Spleen (tissue), 11 donors: ENCODE results near the gene RGMB. TPM values are rescaled to one million over a fixed set of nuclear protein-coding genes. Genes with fewer than 3 reads are reported as not detected.

Source experiments
- DNase-seq: peaks from one replicate; pipeline ENCODE4 v3.0.0-alpha.2; 2020
- H3K27ac ChIP-seq, 8 donors: fragments of 200-600 bp; sonication (generic) in 7 of 8; 1 replicate in 4 of 8; 2 replicates in 4 of 8; pipeline versions ENCODE4 v1.5.0 to v1.8.0; 2016 to 2021; ENCODE audit warnings: inconsistent platforms in 4 of 8, mild to moderate bottlenecking in 4 of 8, moderate library complexity in 1 of 8
- H3K27me3 ChIP-seq, 7 donors: fragments of 200-600 bp; sonication (generic) in 6 of 7; replicated peaks in 1 of 7; 1 replicate in 4 of 7; 2 replicates in 3 of 7; pipeline versions ENCODE4 v1.5.0 to v1.8.0; 2016 to 2021; ENCODE audit warnings: inconsistent platforms in 3 of 7, mild to moderate bottlenecking in 1 of 7
- H3K36me3 ChIP-seq, 6 donors: fragments of 200-600 bp; sonication (generic) in 5 of 6; 1 replicate in 4 of 6; 2 replicates in 2 of 6; pipeline versions ENCODE4 v1.5.0 to v1.8.0; 2016 to 2021; ENCODE audit warnings: inconsistent platforms in 2 of 6
- H3K4me1 ChIP-seq, 6 donors: fragments of 200-600 bp; sonication (generic) in 5 of 6; 1 replicate in 3 of 6; 2 replicates in 3 of 6; pipeline versions ENCODE4 v1.5.0 to v1.8.0; 2016 to 2021; ENCODE audit warnings: inconsistent platforms in 3 of 6
- H3K4me3 ChIP-seq, 8 donors: fragments of 200-600 bp; sonication (generic) in 7 of 8; 1 replicate in 4 of 8; 2 replicates in 4 of 8; pipeline versions ENCODE4 v1.5.0 to v1.8.0; 2016 to 2021; ENCODE audit warnings: inconsistent platforms in 4 of 8, mild to moderate bottlenecking in 4 of 8, moderate library complexity in 2 of 8
- H3K9me3 ChIP-seq, 8 donors: fragments of 200-600 bp; sonication (generic) in 7 of 8; 1 replicate in 4 of 8; 2 replicates in 4 of 8; pipeline versions ENCODE4 v1.5.0 to v1.8.0; 2016 to 2021; ENCODE audit warnings: inconsistent platforms in 4 of 8
- CTCF ChIP-seq, 11 experiments: fragments of 200-600 bp in 7 of 11; fragments of 450-650 bp in 4 of 11; sonication (generic) in 4 of 11; IDR thresholded peaks in 8 of 11; conservative IDR thresholded peaks in 3 of 11; 1 replicate in 7 of 11; 2 replicates in 4 of 11; pipeline versions ENCODE4 v1.4.0 to v1.8.0; 2016 to 2021; ENCODE audit warnings: antibody characterized with exemption in 11 of 11, inconsistent platforms in 4 of 11, mild to moderate bottlenecking in 1 of 11
- POLR2A ChIP-seq, 3 donors: fragments of 450-650 bp; IDR thresholded peaks; one replicate each; pipeline ENCODE4 v1.5.1; 2017; ENCODE audit warnings: antibody characterized with exemption in 3 of 3, mild to moderate bottlenecking in 1 of 3
- POLR2AphosphoS5 ChIP-seq, 3 donors: sonication (generic); formaldehyde crosslinking; IDR thresholded peaks; one replicate each; pipeline ENCODE4 v1.5.1; 2017; ENCODE audit warnings: antibody characterized with exemption in 3 of 3
- WGBS, 5 donors: extraction: QIAGEN DNeasy Blood & Tissue Kit in 3 of 5; methylation state at CpG; one replicate each; pipeline versions ENCODE4 v1.1.5 to v1.1.7; 2013 to 2018; 5-methylcytosine and 5-hydroxymethylcytosine counted together
- intact Hi-C: fragments of 100-400 bp; cut with DNase I; formaldehyde crosslinking; loops from one replicate; pipeline ENCODE4 v1.15.0; 2023; ENCODE audit warnings: low total_unique reads
- polyA plus RNA-seq, 3 donors: library from polyadenylated mRNA; stranded (reverse); fragments of 200-250 nt; gene quantifications; one replicate each; pipeline ENCODE4 v1.2.1, GENCODE V29; 2013
- total RNA-seq, 7 donors: library from RNA; depleted of rRNA in 3 of 7; stranded (reverse); fragments of >200 nt in 3 of 7; fragmentation: NEBNext Ultra II Directional in 4 of 7; extraction: Animal tissue kit (Norgen Biotek cat#: 25700) in 4 of 7; gene quantifications; one replicate each; pipeline versions ENCODE4 v1.1.0 to v1.2.1, GENCODE V29; 2016 to 2021
- donor health status: healthy with polysubstance abuse.
- donor health status: DM: no; HTN: no; CAD: no; lungs with moderate emphysema.
- donor health status: DM: no; HTN: no; CAD: no.
- donor health status: Bipolar disorder and iron deficiency.
- donor health status: healthy.
- donor health status: DM: no; HTN: no; CAD: no.
- donor health status: DM: yes; HTN: yes; CAD: no.

The RGMB gene
- total and polyA plus RNA-seq, 10 donors = 2.1 to 22.9 (median 14.5) TPM

GRCh38 chr5:98798847-98799246 lies 25.4 kb downstream of the RGMB start:
- H3K4me1 ChIP-seq = peaks cover 0 to 4% (median 0%) of the 10 kb centered on the region in 6 donors
- H3K27ac ChIP-seq = no peak overlapping the region
- whole genome bisulfite sequencing, 5 donors = 83 to 92% (median 89%) methylated on average over 3 of the region's 3 CpGs
- intact Hi-C loops = no loop called here
- no peak for DNase-seq
- no peak overlapping the region for H3K4me3 ChIP-seq
- TF ChIP-seq POLR2AphosphoS5 (IDR thresholded peaks at IDR 0.05) (no peak), CTCF (IDR thresholded peaks at IDR 0.05 in 8 of 11, conservative IDR thresholded peaks at IDR 0.05 in 3 of 11) (no peak), POLR2A (IDR thresholded peaks at IDR 0.05) (no peak)
- H3K9me3 ChIP-seq = no peaks in the 10 kb centered on the region
- peaks cover 0 to 7% (median 0%) of the 10 kb centered on the region in 6 donors for H3K36me3 ChIP-seq
- H3K27me3 ChIP-seq = no peaks in the 10 kb centered on the region

GRCh38 chr5:98804066-98804465 lies 30.6 kb downstream of the RGMB start:
- no peak for DNase-seq
- intact Hi-C loops = no loop called here
- H3K27ac ChIP-seq = no peak overlapping the region
- WGBS, 5 donors = 89 to 97% (median 95%) methylated on average over 2 of the region's 2 CpGs
- H3K9me3 ChIP-seq = peaks cover 3 to 41% (median 34%) of the 10 kb centered on the region in 8 donors
- TF ChIP-seq POLR2A (IDR thresholded peaks at IDR 0.05) (no peak), POLR2AphosphoS5 (IDR thresholded peaks at IDR 0.05) (no peak), CTCF (IDR thresholded peaks at IDR 0.05 in 8 of 11, conservative IDR thresholded peaks at IDR 0.05 in 3 of 11) (no peak)
- no peaks in the 10 kb centered on the region for H3K4me1 ChIP-seq
- H3K27me3 ChIP-seq = no peaks in the 10 kb centered on the region
- H3K36me3 ChIP-seq = no peaks in the 10 kb centered on the region
- no peak overlapping the region for H3K4me3 ChIP-seq

GRCh38 chr5:98805070-98805469 lies 31.6 kb downstream of the RGMB start:
- no peaks in the 10 kb centered on the region for H3K4me1 ChIP-seq
- no peaks in the 10 kb centered on the region for H3K27me3 ChIP-seq
- no peaks in the 10 kb centered on the region for H3K36me3 ChIP-seq
- intact Hi-C loops = no loop called here
- peaks cover 3 to 41% (median 34%) of the 10 kb centered on the region in 8 donors for H3K9me3 ChIP-seq
- WGBS, 5 donors = 0 to 51% (median 0%) methylated on average over 1 of the region's 1 CpG
- DNase-seq = no peak
- TF ChIP-seq POLR2A (IDR thresholded peaks at IDR 0.05) (no peak), CTCF (IDR thresholded peaks at IDR 0.05 in 8 of 11, conservative IDR thresholded peaks at IDR 0.05 in 3 of 11) (no peak)
- H3K27ac ChIP-seq = no peak overlapping the region
- no peak overlapping the region for H3K4me3 ChIP-seq

GRCh38 chr5:98807806-98808205 lies 34.3 kb downstream of the RGMB start:
- Histone ChIP-seq H3K27ac (no peak overlapping the region), H3K36me3 (no peaks in the 10 kb centered on the region), H3K27me3 (no peaks in the 10 kb centered on the region), H3K4me3 (no peak overlapping the region), H3K4me1 (no peaks in the 10 kb centered on the region), H3K9me3 (peaks cover 3 to 41% (median 34%) of the 10 kb centered on the region in 8 donors)
- DNase-seq = no peak
- intact Hi-C loops = no loop called here
- TF ChIP-seq POLR2A (IDR thresholded peaks at IDR 0.05) (no peak), POLR2AphosphoS5 (IDR thresholded peaks at IDR 0.05) (no peak)

- WGBS, 5 donors = 41 to 68% (median 46%) methylated on average over 2 of the region's 2 CpGs
Measured at GRCh38 chr5:98810206-98810605, 36.7 kb downstream of the RGMB start.

More at GRCh38 chr5:98810206-98810605, 36.7 kb downstream of the RGMB start:
- Histone ChIP-seq H3K4me1 (no peaks in the 10 kb centered on the region), H3K27ac (no peak overlapping the region), H3K4me3 (no peak overlapping the region), H3K27me3 (no peaks in the 10 kb centered on the region), H3K9me3 (peaks cover 3 to 34% (median 30%) of the 10 kb centered on the region in 8 donors), H3K36me3 (no peaks in the 10 kb centered on the region)
- intact Hi-C loops = no loop called here
- DNase-seq = no peak
- TF ChIP-seq POLR2AphosphoS5 (IDR thresholded peaks at IDR 0.05) (no peak), POLR2A (IDR thresholded peaks at IDR 0.05) (no peak), CTCF (IDR thresholded peaks at IDR 0.05 in 8 of 11, conservative IDR thresholded peaks at IDR 0.05 in 3 of 11) (no peak)
